GM19023 (cell line): ENCODE data around the gene PGLYRP4.

Experiments used
- ATAC-seq: cut with Tn5 transposase; IDR thresholded peaks from one replicate; pipeline ENCODE4 v1.9.1; 2021; ENCODE audit warnings: mild to moderate bottlenecking, moderate library complexity; ENCODE audit not compliant: unreplicated experiment

Gene PGLYRP4

GRCh38 chr1:153348511-153349362 is at the start of gene PGLYRP4:
TSS of gene PGLYRP4 (minus strand) at chr1:153348841. CDS start at chr1:153347932, 909 bp downstream.
- ATAC-seq, result no peak

GRCh38 chr1:153397924-153398651 is 49.4 kb upstream of the PGLYRP4 start:
- no peak for ATAC-seq

GRCh38 chr1:153397051-153397923 is 48.6 kb upstream of the PGLYRP4 start:
- ATAC-seq, result no peak

- ATAC-seq, result no peak
These were observed 47.8 kb upstream of the PGLYRP4 start for GRCh38 chr1:153396461-153396860.

- no peak for ATAC-seq
These were observed 47.1 kb upstream of the PGLYRP4 start for GRCh38 chr1:153395776-153396175.

- no peak for ATAC-seq
These were observed 46.6 kb upstream of the PGLYRP4 start for GRCh38 chr1:153395136-153395685.

- ATAC-seq, result no peak
These were observed 45.8 kb upstream of the PGLYRP4 start for GRCh38 chr1:153394391-153394790.

- ATAC-seq, result no peak
These were observed 45.3 kb upstream of the PGLYRP4 start for GRCh38 chr1:153393926-153394325.

- no peak for ATAC-seq
These were observed 44.2 kb upstream of the PGLYRP4 start for GRCh38 chr1:153392822-153393221.

GRCh38 chr1:153392258-153392657 is 43.6 kb upstream of the PGLYRP4 start:
- no peak for ATAC-seq

GRCh38 chr1:153390938-153391710 is 42.5 kb upstream of the PGLYRP4 start, which contains the start of gene S100A8:
TSS of gene S100A8 (minus strand) at chr1:153391073. CDS start at chr1:153390535, 538 bp downstream.
- no peak for ATAC-seq

- ATAC-seq, result no peak
These were observed 41.6 kb upstream of the PGLYRP4 start for GRCh38 chr1:153389973-153390879.

- no peak for ATAC-seq
These were observed 40.8 kb upstream of the PGLYRP4 start for GRCh38 chr1:153389401-153389800.

GRCh38 chr1:153387785-153388184 is 39.1 kb upstream of the PGLYRP4 start:
- no peak for ATAC-seq

- no peak for ATAC-seq
These were observed 38.4 kb upstream of the PGLYRP4 start for GRCh38 chr1:153387001-153387400.

- ATAC-seq, result no peak
These were observed 37.9 kb upstream of the PGLYRP4 start for GRCh38 chr1:153386500-153386901.

GRCh38 chr1:153384958-153385580 is 36.4 kb upstream of the PGLYRP4 start:
- ATAC-seq, result no peak

GRCh38 chr1:153380711-153381110 is 32.1 kb upstream of the PGLYRP4 start:
- no peak for ATAC-seq
